ENCODE measurements around the gene CAPN3. TPM values are rescaled to one million over a fixed set of nuclear protein-coding genes. Genes with fewer than 3 reads are reported as not detected.

CAPN3 gene
- total RNA-seq, 4 donors from 2014 or later, result 8.2 to 22.4 (median 13.6) TPM

- TF ChIP-seq CTCF (IDR thresholded peaks at IDR 0.05; ENCODE audit: low read depth), result no peak
Measured at GRCh38 chr15:42345504-42345903, 13.8 kb upstream of the CAPN3 start.

- TF ChIP-seq CTCF (IDR thresholded peaks at IDR 0.05; ENCODE audit: low read depth), result no peak
Measured at GRCh38 chr15:42348083-42348482, 11.2 kb upstream of the CAPN3 start.

GRCh38 chr15:42349186-42349585 is 10.1 kb upstream of the CAPN3 start:
- no peak for TF ChIP-seq CTCF (IDR thresholded peaks at IDR 0.05; ENCODE audit: low read depth)

- TF ChIP-seq CTCF (IDR thresholded peaks at IDR 0.05; ENCODE audit: low read depth), result no peak
Measured at GRCh38 chr15:42352401-42352800, 6.9 kb upstream of the CAPN3 start.

GRCh38 chr15:42353061-42353460 is 6.2 kb upstream of the CAPN3 start:
- TF ChIP-seq CTCF (IDR thresholded peaks at IDR 0.05; ENCODE audit: low read depth), result no peak

GRCh38 chr15:42354824-42355223 is 4.5 kb upstream of the CAPN3 start:
- no peak for TF ChIP-seq CTCF (IDR thresholded peaks at IDR 0.05; ENCODE audit: low read depth)

- no peak for TF ChIP-seq CTCF (IDR thresholded peaks at IDR 0.05; ENCODE audit: low read depth)
Measured at GRCh38 chr15:42355291-42355690, 4.0 kb upstream of the CAPN3 start.
